NCI-H2081 (cell line): Measurements from ENCODE around the gene ZNF507.
"Not testable (repeated sequence)": the region's sequence is repeated elsewhere in the genome, so short reads cannot be mapped to it uniquely, and the experiment has no call there.

Experiments used
- DNase-seq, 2 experiments: peaks; one replicate each; lab custom pipeline; 2025; lab: John Stamatoyannopoulos, UW

The ZNF507 gene

GRCh38 chr19:32407004-32407992 is 61.9 kb downstream of the ZNF507 start:
- peak in 1 of 2 experiments; percentile 54 for DNase-seq

GRCh38 chr19:32415246-32415645 is 69.8 kb downstream of the ZNF507 start:
- DNase-seq = no peak

GRCh38 chr19:32415669-32416068 is 70.3 kb downstream of the ZNF507 start:
- no peak for DNase-seq

GRCh38 chr19:32416749-32417456 is 71.5 kb downstream of the ZNF507 start:
- DNase-seq = no peak

GRCh38 chr19:32418155-32418554 is 72.7 kb downstream of the ZNF507 start:
- no peak for DNase-seq

- no peak for DNase-seq
Measured at GRCh38 chr19:32421589-32422361, 76.4 kb downstream of the ZNF507 start.

- DNase-seq = no peak
Measured at GRCh38 chr19:32422435-32422834, 77.0 kb downstream of the ZNF507 start.

GRCh38 chr19:32423944-32424343 is 78.5 kb downstream of the ZNF507 start:
- not testable (repeated sequence) for DNase-seq

- no peak for DNase-seq
Measured at GRCh38 chr19:32427536-32427935, 82.1 kb downstream of the ZNF507 start.

GRCh38 chr19:32436692-32437091 is 91.3 kb downstream of the ZNF507 start:
- no peak for DNase-seq

GRCh38 chr19:32437096-32437495 is 91.7 kb downstream of the ZNF507 start:
- no peak for DNase-seq
